Upper lobe of left lung (tissue), 6 donors: ENCODE data around the gene GLIPR1. TPM values are rescaled to one million over a fixed set of nuclear protein-coding genes. Genes with fewer than 3 reads are reported as not detected.

ENCODE experiments used
- ATAC-seq, 2 donors: fragments of 200-7000 bp; cut with Tn5 transposase; one replicate each; pipeline ENCODE4 v1.9.1; 2022; ENCODE audit warnings: mild to moderate bottlenecking in 2 of 2, moderate library complexity in 2 of 2; ENCODE audit not compliant: low FRiP score in 2 of 2
- DNase-seq, 2 donors: peaks; one replicate each; pipeline ENCODE4 v3.0.0-alpha.2; 2019 to 2020
- H3K27ac ChIP-seq, 4 donors: fragments of 200-600 bp; sonication (generic); one replicate each; pipeline ENCODE4 v1.5.1; 2016 to 2019
- H3K27me3 ChIP-seq, 4 donors: fragments of 200-600 bp; sonication (generic); one replicate each; pipeline ENCODE4 v1.5.1; 2017 to 2019
- H3K36me3 ChIP-seq, 4 donors: fragments of 200-600 bp; sonication (generic); one replicate each; pipeline ENCODE4 v1.5.1; 2016 to 2019
- H3K4me1 ChIP-seq, 4 donors: fragments of 200-600 bp; sonication (generic); one replicate each; pipeline ENCODE4 v1.5.1; 2018 to 2019
- H3K4me3 ChIP-seq, 4 donors: fragments of 200-600 bp; sonication (generic); one replicate each; pipeline ENCODE4 v1.5.1; 2017 to 2019; ENCODE audit warnings: mild to moderate bottlenecking in 2 of 4, moderate library complexity in 1 of 4
- H3K9me3 ChIP-seq, 4 donors: fragments of 200-600 bp; sonication (generic); one replicate each; pipeline ENCODE4 v1.5.1; 2018 to 2019
- EP300 ChIP-seq, 4 donors: sonication (generic); formaldehyde crosslinking; IDR thresholded peaks; one replicate each; pipeline ENCODE4 v1.5.1; 2017; ENCODE audit warnings: antibody characterized with exemption in 4 of 4, control low read depth in 2 of 4
- POLR2A ChIP-seq, 4 donors: fragments of 450-650 bp; IDR thresholded peaks; one replicate each; pipeline ENCODE4 v1.5.1; 2016 to 2017; ENCODE audit warnings: antibody characterized with exemption in 4 of 4, mild to moderate bottlenecking in 2 of 4
- POLR2AphosphoS5 ChIP-seq, 2 donors: sonication (generic); formaldehyde crosslinking; IDR thresholded peaks; one replicate each; pipeline ENCODE4 v1.5.1; 2017; ENCODE audit warnings: antibody characterized with exemption in 2 of 2
- WGBS, 2 donors: methylation state at CpG; one replicate each; pipeline ENCODE4 v1.1.5; 2017 to 2018; 5-methylcytosine and 5-hydroxymethylcytosine counted together
- total RNA-seq, 6 donors: library from RNA; depleted of rRNA in 4 of 6; stranded (reverse); fragments of >200 nt in 4 of 6; gene quantifications; one replicate each; pipeline versions ENCODE4 v1.1.0 to v1.2.1, GENCODE V29; 2016 to 2021
- TF ChIP-seq, protein P1 (sequence below), 6 experiments: fragments of 450-650 bp in 4 of 6; fragments of 200-600 bp in 2 of 6; sonication (generic) in 2 of 6; IDR thresholded peaks; one replicate each; pipeline ENCODE4 v1.5.1; 2016 to 2019; ENCODE audit warnings: antibody characterized with exemption in 6 of 6
- donor health status: DM: no; HTN: no; CAD: no; lungs with moderate emphysema.
- donor health status: DM: no; HTN: yes; CAD: no; lungs with severe emphysema.

GLIPR1 gene
- total RNA-seq, 6 donors from 2014 or later: 7.3 to 56.7 (median 15.7) TPM

- DNase-seq: no peak
- peaks cover 0 to 14% (median 2%) of the 10 kb centered on the region in 4 donors for H3K4me1 ChIP-seq
- no peak overlapping the region for H3K27ac ChIP-seq
- H3K4me3 ChIP-seq: no peak overlapping the region
- no peaks in the 10 kb centered on the region for H3K27me3 ChIP-seq
- H3K9me3 ChIP-seq: no peaks in the 10 kb centered on the region
- 18 to 52% methylated on average over 1 of the region's 1 CpG for WGBS, 2 donors
- no peaks in the 10 kb centered on the region for H3K36me3 ChIP-seq
- ATAC-seq: no peak
- TF ChIP-seq, protein P1, sequence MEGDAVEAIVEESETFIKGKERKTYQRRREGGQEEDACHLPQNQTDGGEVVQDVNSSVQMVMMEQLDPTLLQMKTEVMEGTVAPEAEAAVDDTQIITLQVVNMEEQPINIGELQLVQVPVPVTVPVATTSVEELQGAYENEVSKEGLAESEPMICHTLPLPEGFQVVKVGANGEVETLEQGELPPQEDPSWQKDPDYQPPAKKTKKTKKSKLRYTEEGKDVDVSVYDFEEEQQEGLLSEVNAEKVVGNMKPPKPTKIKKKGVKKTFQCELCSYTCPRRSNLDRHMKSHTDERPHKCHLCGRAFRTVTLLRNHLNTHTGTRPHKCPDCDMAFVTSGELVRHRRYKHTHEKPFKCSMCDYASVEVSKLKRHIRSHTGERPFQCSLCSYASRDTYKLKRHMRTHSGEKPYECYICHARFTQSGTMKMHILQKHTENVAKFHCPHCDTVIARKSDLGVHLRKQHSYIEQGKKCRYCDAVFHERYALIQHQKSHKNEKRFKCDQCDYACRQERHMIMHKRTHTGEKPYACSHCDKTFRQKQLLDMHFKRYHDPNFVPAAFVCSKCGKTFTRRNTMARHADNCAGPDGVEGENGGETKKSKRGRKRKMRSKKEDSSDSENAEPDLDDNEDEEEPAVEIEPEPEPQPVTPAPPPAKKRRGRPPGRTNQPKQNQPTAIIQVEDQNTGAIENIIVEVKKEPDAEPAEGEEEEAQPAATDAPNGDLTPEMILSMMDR (IDR thresholded peaks at IDR 0.05): no peak
- TF ChIP-seq EP300 (IDR thresholded peaks at IDR 0.05) (no peak), POLR2AphosphoS5 (IDR thresholded peaks at IDR 0.05) (no peak), POLR2A (IDR thresholded peaks at IDR 0.05) (no peak)
Observed at GRCh38 chr12:75553398-75553797, 72.8 kb downstream of the GLIPR1 start.

Other genes starting within 250 kb of the GLIPR1 start
- gene CAPS2, start 150.4 kb upstream of the GLIPR1 start, total RNA-seq: 10 to 100 TPM in 2 of 6 donors, 1 to 10 TPM in 4; 6.7 to 48.2 (median 9.0) TPM
- gene GLIPR1L1, start 146.1 kb upstream of the GLIPR1 start, total RNA-seq: not detected
- gene GLIPR1L2, start 89.7 kb upstream of the GLIPR1 start, total RNA-seq: 1 to 10 TPM in 4 of 6 donors, under 1 TPM in 2; 0.34 to 9.4 (median 2.8) TPM
- gene KRR1, start 30.9 kb downstream of the GLIPR1 start, total RNA-seq: 10 to 100 TPM; 24.5 to 44.6 (median 35.7) TPM